ENCODE data around the gene POLD1. TPM values are rescaled to one million over a fixed set of nuclear protein-coding genes. Genes with fewer than 3 reads are reported as not detected.

Gene POLD1
- total RNA-seq, 4 donors from 2014 or later: 14.0 to 18.8 (median 17.6) TPM

DNA sequence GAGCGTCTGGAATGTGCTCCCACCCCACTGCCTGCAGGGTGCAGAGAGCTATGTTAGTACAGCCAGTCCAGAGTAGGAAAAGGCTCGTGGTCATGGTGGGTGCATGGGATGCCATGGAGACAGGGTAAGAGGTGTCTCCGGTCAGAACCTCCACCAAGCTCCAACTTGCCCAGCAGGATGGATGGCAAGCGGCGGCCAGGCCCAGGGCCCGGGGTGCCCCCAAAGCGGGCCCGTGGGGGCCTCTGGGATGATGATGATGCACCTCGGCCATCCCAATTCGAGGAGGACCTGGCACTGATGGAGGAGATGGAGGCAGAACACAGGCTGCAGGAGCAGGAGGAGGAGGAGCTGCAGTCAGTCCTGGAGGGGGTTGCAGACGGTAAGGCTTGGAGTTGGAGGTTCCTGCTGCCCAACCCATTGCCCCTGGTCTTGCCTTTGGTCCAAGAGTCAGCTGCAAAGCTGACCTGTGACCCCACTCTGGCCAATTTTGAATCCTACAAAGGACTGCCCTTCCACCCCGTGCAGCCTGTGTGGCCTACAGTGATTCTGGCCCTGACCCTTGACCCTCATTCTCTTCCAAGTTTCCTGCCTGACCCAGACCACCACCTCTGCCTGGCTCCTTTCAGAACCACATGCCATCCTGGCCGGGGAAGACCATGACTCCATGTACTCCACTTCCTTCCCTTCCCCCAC, 14.7 kb downstream of the POLD1 start:
- intact Hi-C loops (cut with DNase I): no loop called here
- 85 to 89% methylated on average over 7 to 13 of the region's 13 CpGs for WGBS, 2 donors
- Histone ChIP-seq H3K27ac (no peak overlapping the region), H3K27me3 (no peaks in the 10 kb centered on the region), H3K36me3 (peaks cover 4 to 44% (median 18%) of the 10 kb centered on the region in 3 donors), H3K9me3 (no peaks in the 10 kb centered on the region), H3K4me3 (no peak overlapping the region), H3K4me1 (no peaks in the 10 kb centered on the region)
- TF ChIP-seq, protein P1, sequence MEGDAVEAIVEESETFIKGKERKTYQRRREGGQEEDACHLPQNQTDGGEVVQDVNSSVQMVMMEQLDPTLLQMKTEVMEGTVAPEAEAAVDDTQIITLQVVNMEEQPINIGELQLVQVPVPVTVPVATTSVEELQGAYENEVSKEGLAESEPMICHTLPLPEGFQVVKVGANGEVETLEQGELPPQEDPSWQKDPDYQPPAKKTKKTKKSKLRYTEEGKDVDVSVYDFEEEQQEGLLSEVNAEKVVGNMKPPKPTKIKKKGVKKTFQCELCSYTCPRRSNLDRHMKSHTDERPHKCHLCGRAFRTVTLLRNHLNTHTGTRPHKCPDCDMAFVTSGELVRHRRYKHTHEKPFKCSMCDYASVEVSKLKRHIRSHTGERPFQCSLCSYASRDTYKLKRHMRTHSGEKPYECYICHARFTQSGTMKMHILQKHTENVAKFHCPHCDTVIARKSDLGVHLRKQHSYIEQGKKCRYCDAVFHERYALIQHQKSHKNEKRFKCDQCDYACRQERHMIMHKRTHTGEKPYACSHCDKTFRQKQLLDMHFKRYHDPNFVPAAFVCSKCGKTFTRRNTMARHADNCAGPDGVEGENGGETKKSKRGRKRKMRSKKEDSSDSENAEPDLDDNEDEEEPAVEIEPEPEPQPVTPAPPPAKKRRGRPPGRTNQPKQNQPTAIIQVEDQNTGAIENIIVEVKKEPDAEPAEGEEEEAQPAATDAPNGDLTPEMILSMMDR (IDR thresholded peaks at IDR 0.05): no peak
- TF ChIP-seq POLR2A (IDR thresholded peaks at IDR 0.05): no peak
- DNase-seq: no peak

DNA sequence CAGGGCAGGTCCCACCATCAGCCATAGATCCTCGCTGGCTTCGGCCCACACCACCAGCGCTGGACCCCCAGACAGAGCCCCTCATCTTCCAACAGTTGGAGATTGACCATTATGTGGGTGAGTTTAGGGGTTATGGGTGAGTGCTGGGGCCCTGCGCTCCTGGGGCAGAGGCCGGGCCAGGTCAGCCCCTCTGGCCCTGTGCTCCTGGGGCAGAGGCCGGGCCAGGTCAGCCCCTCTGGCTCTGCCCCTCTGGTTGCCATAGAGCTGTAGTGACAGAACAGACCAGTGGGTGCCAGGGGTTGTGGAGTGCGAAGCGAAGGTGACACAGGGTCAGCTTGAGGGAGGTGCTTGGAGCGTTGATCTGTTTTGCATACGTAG, 15.2 kb downstream of the POLD1 start:
- Histone ChIP-seq H3K36me3 (peaks cover 4 to 44% (median 18%) of the 10 kb centered on the region in 3 donors), H3K27me3 (no peaks in the 10 kb centered on the region), H3K4me3 (no peak overlapping the region), H3K9me3 (no peaks in the 10 kb centered on the region), H3K27ac (no peak overlapping the region), H3K4me1 (no peaks in the 10 kb centered on the region)
- TF ChIP-seq, protein P1 (IDR thresholded peaks at IDR 0.05): no peak
- no peak for TF ChIP-seq POLR2A (IDR thresholded peaks at IDR 0.05)
- 97 to 100% methylated on average over 2 to 9 of the region's 10 CpGs for WGBS, 2 donors
- intact Hi-C loops (cut with DNase I): no loop called here
- DNase-seq: no peak

DNA sequence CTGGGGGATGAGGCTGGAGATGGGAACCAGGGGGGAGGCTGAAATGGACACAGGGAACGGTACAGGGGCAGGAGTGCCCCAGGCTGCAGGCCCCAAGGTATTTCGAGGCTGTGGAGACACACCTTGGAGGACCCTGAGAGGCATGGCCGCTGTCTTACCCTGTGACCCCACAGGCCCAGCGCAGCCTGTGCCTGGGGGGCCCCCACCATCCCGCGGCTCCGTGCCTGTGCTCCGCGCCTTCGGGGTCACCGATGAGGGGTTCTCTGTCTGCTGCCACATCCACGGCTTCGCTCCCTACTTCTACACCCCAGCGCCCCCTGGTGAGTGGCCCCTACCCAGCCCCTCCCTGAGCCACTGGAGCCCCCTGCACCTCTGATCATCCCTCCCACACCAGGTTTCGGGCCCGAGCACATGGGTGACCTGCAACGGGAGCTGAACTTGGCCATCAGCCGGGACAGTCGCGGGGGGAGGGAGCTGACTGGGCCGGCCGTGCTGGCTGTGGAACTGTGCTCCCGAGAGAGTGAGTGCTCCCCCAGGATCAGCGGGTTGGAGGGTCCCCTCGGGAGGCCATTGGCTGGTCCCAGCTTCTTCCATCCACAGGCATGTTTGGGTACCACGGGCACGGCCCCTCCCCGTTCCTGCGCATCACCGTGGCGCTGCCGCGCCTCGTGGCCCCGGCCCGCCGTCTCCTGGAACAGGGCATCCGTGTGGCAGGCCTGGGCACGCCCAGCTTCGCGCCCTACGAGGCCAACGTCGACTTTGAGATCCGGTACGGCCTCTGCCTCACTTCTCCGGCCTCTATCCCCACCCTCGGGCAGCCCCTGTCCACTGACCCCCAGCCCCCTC, 17.7 kb downstream of the POLD1 start:
- no peak overlapping the region for H3K4me3 ChIP-seq
- H3K27me3 ChIP-seq: no peaks in the 10 kb centered on the region
- no peaks in the 10 kb centered on the region for H3K9me3 ChIP-seq
- no peak for TF ChIP-seq POLR2A (IDR thresholded peaks at IDR 0.05)
- TF ChIP-seq, protein P1 (IDR thresholded peaks at IDR 0.05): no peak
- intact Hi-C loops (cut with DNase I): no loop called here
- H3K4me1 ChIP-seq: no peaks in the 10 kb centered on the region
- no peak for DNase-seq
- no peak overlapping the region for H3K27ac ChIP-seq
- 88 to 92% methylated on average over 19 to 22 of the region's 48 CpGs for WGBS, 2 donors
- H3K36me3 ChIP-seq: peaks cover 9 to 56% (median 18%) of the 10 kb centered on the region in 3 donors

DNA sequence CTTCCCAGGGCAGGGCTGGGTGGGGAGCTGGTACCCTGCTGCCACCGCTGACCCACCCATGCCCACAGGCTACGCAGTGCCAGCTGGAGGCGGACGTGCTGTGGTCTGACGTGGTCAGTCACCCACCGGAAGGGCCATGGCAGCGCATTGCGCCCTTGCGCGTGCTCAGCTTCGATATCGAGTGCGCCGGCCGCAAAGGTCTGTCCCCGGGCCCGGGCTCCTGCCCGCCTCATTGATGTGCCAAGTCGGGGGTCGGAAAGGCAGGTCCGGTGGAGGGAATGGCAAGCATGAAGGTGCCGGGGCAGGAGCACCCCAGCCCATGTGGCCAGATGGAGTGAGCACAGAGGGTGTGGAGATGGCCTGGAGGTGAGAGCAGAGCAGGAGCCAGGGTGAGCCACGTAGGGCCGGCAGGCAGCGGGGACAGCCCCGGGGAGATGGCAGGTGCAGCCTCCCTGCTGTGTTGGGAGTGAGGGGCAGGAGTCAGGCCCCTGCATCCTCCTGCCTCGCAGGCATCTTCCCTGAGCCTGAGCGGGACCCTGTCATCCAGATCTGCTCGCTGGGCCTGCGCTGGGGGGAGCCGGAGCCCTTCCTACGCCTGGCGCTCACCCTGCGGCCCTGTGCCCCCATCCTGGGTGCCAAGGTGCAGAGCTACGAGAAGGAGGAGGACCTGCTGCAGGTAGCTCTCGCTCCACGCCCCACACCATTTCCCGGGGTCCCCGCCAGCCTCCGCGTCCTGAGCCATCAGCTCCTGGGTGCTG, 18.6 kb downstream of the POLD1 start:
- Histone ChIP-seq H3K27me3 (no peaks in the 10 kb centered on the region), H3K4me3 (no peak overlapping the region), H3K36me3 (peaks cover 9 to 65% (median 18%) of the 10 kb centered on the region in 3 donors), H3K4me1 (no peaks in the 10 kb centered on the region), H3K9me3 (no peaks in the 10 kb centered on the region), H3K27ac (no peak overlapping the region)
- TF ChIP-seq POLR2A (IDR thresholded peaks at IDR 0.05): no peak
- TF ChIP-seq, protein P1 (IDR thresholded peaks at IDR 0.05): no peak
- DNase-seq: no peak
- intact Hi-C loops (cut with DNase I): no loop called here
- 95 to 100% methylated on average over 5 to 32 of the region's 41 CpGs for WGBS, 2 donors

All from esophagus squamous epithelium (tissue), 5 donors.